AG04450 (cell line): ENCODE results near the gene LIG1. TPM values are rescaled to one million over a fixed set of nuclear protein-coding genes. Genes with fewer than 3 reads are reported as not detected.

ENCODE experiments used
- CTCF ChIA-PET: fragments of 300-600, 350-600 bp; formaldehyde crosslinking; extraction: SDS; loops from one replicate; lab custom pipeline; 2022; ENCODE audit warnings: antibody characterized with exemption, inconsistent platforms; lab: Charles Lee
- POLR2A ChIA-PET: fragments of 350-600 bp; formaldehyde crosslinking; extraction: SDS; loops from one replicate; lab custom pipeline; 2021; ENCODE audit warnings: antibody characterized with exemption, inconsistent platforms; lab: Yijun Ruan, JAX
- DNase-seq: peaks from one replicate; pipeline ENCODE4 v3.0.0-alpha.2; 2011; ENCODE audit warnings: low read depth, low spot score
- H3K27ac ChIP-seq: one replicate; pipeline ENCODE4 v1.5.1; 2012; ENCODE audit warnings: low read depth, low read length, control low read depth
- H3K27me3 ChIP-seq: one replicate; pipeline ENCODE4 v1.6.0; 2012; ENCODE audit warnings: low read length; ENCODE audit not compliant: control insufficient read depth, insufficient read depth
- H3K4me3 ChIP-seq: 2 replicates; pipeline ENCODE4 v1.5.1; 2011; ENCODE audit warnings: mild to moderate bottlenecking, low read depth, low read length, control low read depth
- H3K9me3 ChIP-seq: 2 replicates; pipeline ENCODE4 v1.5.1; 2012; ENCODE audit warnings: low read length; ENCODE audit not compliant: control insufficient read depth, insufficient read depth
- CTCF ChIP-seq: IDR thresholded peaks from 2 replicates; pipeline ENCODE4 v1.5.1; 2011; ENCODE audit warnings: low read depth, low read length, control low read depth, inconsistent platforms
- polyA plus RNA-seq: library from polyadenylated mRNA; depleted of rRNA; stranded (reverse); fragments of >200 nt; gene quantifications from 2 replicates; pipeline ENCODE4 v1.2.3, GENCODE V29; 2011

LIG1 gene
- polyA plus RNA-seq, 1 experiment: 7.6 TPM

- DNase-seq: no peak
- POLR2A ChIA-PET: interaction anchor here (1.0 to 1.4 kb wide), 3 partner anchors 10 to 58 kb away, joined by 3 to 11 read pairs (median 3); no protein-coding TSS in a partner anchor
- Histone ChIP-seq H3K27ac (peak overlapping the region; percentile 100), H3K9me3 (no peaks in the 10 kb centered on the region; the same call in 1 of the 2 replicates), H3K4me3 (no peak overlapping the region), H3K27me3 (no peaks in the 10 kb centered on the region)
- CTCF ChIA-PET: interaction anchor here (1.1 to 1.8 kb wide), 3 partner anchors 43 to 148 kb away, joined by 3 to 10 read pairs (median 4); no protein-coding TSS in a partner anchor
- TF ChIP-seq CTCF: no peak
Observed at GRCh38 chr19:48111280-48111679, 58.9 kb downstream of the LIG1 start.

GRCh38 chr19:48110350-48110966 lies 59.7 kb downstream of the LIG1 start, which contains the start of gene PLA2G4C:
Gene PLA2G4C (minus strand): TSS chr19:48110817. CDS start chr19:48106529, 4,288 bp downstream.
- no peak for TF ChIP-seq CTCF
- ChIA-PET POLR2A (interaction anchor here (0.8 to 1.4 kb wide), 4 partner anchors 10 to 93 kb away, joined by 3 to 11 read pairs (median 3); no protein-coding TSS in a partner anchor), CTCF (interaction anchor here (1.0 to 1.8 kb wide), 7 partner anchors 9 to 181 kb away, joined by 3 to 10 read pairs (median 4); no protein-coding TSS in a partner anchor)
- peak within 1 kb of the TSS; percentile 100 for H3K27ac ChIP-seq
- no peaks in the 10 kb centered on the region for H3K27me3 ChIP-seq
- peak; percentile 82 for DNase-seq
- no peaks in the 10 kb centered on the region; the same call in 1 of the 2 replicates for H3K9me3 ChIP-seq
- peak within 1 kb of the TSS; percentile 73 for H3K4me3 ChIP-seq

GRCh38 chr19:48108997-48109782 lies 61.0 kb downstream of the LIG1 start:
- DNase-seq: no peak
- ChIA-PET POLR2A (no interaction called here), CTCF (interaction anchor here (0.6 to 10.6 kb wide), 6 partner anchors 11 to 151 kb away, joined by 3 to 76 read pairs (median 5); no protein-coding TSS in a partner anchor)
- no peak overlapping the region for H3K27ac ChIP-seq
- no peaks in the 10 kb centered on the region; the same call in 1 of the 2 replicates for H3K9me3 ChIP-seq
- H3K27me3 ChIP-seq: no peaks in the 10 kb centered on the region
- TF ChIP-seq CTCF: no peak
- no peak overlapping the region for H3K4me3 ChIP-seq

- Histone ChIP-seq H3K4me3 (no peak overlapping the region), H3K27me3 (no peaks in the 10 kb centered on the region), H3K27ac (no peak overlapping the region), H3K9me3 (no peaks in the 10 kb centered on the region; the same call in 1 of the 2 replicates)
- TF ChIP-seq CTCF: no peak
- no peak for DNase-seq
- ChIA-PET CTCF (interaction anchor here (2.0 to 10.6 kb wide), 2 partner anchors 138 to 142 kb away, joined by 6 to 76 read pairs; no protein-coding TSS in a partner anchor), POLR2A (no interaction called here)
Observed at GRCh38 chr19:48103922-48104321, 66.2 kb downstream of the LIG1 start.
